Progenitor cell of endocrine pancreas (in vitro differentiated cells): Measurements from ENCODE around the gene TBKBP1. TPM values are rescaled to one million over a fixed set of nuclear protein-coding genes. Genes with fewer than 3 reads are reported as not detected.

Experiments
- DNase-seq: peaks from one replicate; pipeline ENCODE4 v3.0.0; 2021; ENCODE audit warnings: low spot score; ENCODE audit not compliant: unreplicated experiment
- H3K27ac Mint-ChIP-seq: 2 replicates; pipeline ENCODE4 v1.8.0; 2021; ENCODE audit warnings: mild to moderate bottlenecking, moderate library complexity, mixed read lengths
- H3K27me3 Mint-ChIP-seq: 2 replicates; pipeline ENCODE4 v1.8.0; 2021; ENCODE audit warnings: mixed read lengths
- H3K36me3 Mint-ChIP-seq: 2 replicates; pipeline ENCODE4 v1.8.0; 2022; ENCODE audit warnings: mixed read lengths; ENCODE audit not compliant: insufficient read depth
- H3K4me1 Mint-ChIP-seq: 2 replicates; pipeline ENCODE4 v1.8.0; 2021; ENCODE audit warnings: low read depth, mixed read lengths
- H3K4me3 Mint-ChIP-seq: 2 replicates; pipeline ENCODE4 v1.8.0; 2021; ENCODE audit warnings: low read depth, mild to moderate bottlenecking, moderate library complexity, mixed read lengths
- H3K9me3 Mint-ChIP-seq: 2 replicates; pipeline ENCODE4 v1.8.0; 2021; ENCODE audit warnings: low read depth, mixed read lengths
- CTCF ChIP-seq: fragments of 200-600 bp; sonication (generic); IDR thresholded peaks from one replicate; pipeline ENCODE4 v1.5.0; 2021; ENCODE audit warnings: antibody characterized with exemption, mild to moderate bottlenecking; ENCODE audit not compliant: unreplicated experiment
- total RNA-seq: library from RNA; stranded (reverse); gene quantifications from 2 replicates; pipeline ENCODE4 v1.2.1, GENCODE V29; 2021

Gene TBKBP1
- total RNA-seq, 1 donor from 2014 or later: 21.7 TPM

DNA sequence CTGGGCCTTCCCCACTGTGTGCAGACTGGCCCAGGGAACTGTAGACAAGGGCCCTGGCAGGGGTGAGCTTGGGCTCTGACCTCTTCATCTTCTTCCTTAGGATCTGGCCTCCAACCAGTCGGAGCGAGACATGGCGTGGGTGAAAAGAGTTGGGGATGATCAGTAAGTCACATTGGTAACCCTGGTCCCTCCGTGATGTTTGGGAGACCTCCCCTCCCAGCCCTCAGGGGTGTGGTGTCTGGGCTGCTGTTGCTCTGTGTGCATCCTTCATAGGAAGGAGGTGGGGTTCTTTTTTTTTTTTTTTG is 5.5 kb downstream of the TBKBP1 start:
- H3K27ac Mint-ChIP-seq: no peak overlapping the region
- no peak for DNase-seq
- no peak for TF ChIP-seq CTCF
- H3K9me3 Mint-ChIP-seq: no peaks in the 10 kb centered on the region
- H3K4me1 Mint-ChIP-seq: peaks cover 4% of the 10 kb centered on the region
- H3K4me3 Mint-ChIP-seq: no peak overlapping the region
- peaks cover 7% of the 10 kb centered on the region for H3K36me3 Mint-ChIP-seq
- H3K27me3 Mint-ChIP-seq: peaks cover 4% of the 10 kb centered on the region

DNA sequence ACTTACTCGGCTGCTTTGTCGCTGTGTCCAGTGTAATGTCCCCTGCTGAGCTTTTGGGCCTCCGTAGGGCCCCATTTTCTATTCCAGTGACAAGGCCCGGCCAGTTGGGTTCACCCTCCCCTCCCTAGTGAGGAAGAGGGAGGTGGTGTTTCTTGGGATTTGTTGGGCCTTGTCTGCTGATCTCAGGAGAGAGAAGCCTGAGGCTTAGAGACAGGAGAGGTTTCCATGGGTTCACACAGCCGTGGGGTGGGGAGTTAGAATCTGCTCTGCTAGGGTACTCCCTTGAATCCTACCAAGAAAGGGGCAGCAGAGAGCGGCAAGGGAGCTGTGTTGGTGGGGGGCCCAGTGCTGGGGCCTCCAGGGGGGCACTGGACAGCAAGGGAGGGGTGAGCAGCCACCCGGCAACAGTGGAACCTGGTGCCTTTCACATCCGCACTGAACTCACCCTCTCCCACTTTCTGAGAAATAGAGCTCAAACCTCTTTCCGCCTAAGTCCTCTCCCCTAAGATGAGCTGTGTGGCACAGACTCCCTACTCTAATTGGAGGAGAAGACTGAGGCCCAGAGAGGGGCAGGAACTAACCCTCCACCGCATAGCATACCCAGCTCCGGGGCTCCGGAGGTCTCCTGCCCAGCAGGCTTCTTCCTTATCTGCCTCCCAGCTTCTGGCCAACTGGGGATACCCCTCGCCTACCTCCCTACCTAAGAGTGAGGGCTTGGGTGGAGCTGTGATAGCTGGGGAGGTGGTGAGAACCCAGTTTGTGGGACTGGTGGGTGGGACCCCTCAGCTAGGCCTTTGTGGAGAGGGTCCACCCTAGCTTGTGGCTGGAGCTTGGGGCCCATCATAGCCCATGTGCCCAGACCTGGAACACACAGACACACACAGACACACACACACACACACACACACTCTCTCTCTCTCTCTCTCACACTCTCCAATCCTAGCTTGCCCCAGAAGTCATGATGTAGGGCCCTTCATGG is 6.8 kb downstream of the TBKBP1 start:
- Mint-ChIP-seq H3K36me3 (peaks cover 8% of the 10 kb centered on the region), H3K27me3 (no peaks in the 10 kb centered on the region), H3K27ac (no peak overlapping the region), H3K9me3 (no peaks in the 10 kb centered on the region), H3K4me1 (no peaks in the 10 kb centered on the region), H3K4me3 (no peak overlapping the region)
- TF ChIP-seq CTCF: no peak
- no peak for DNase-seq

DNA sequence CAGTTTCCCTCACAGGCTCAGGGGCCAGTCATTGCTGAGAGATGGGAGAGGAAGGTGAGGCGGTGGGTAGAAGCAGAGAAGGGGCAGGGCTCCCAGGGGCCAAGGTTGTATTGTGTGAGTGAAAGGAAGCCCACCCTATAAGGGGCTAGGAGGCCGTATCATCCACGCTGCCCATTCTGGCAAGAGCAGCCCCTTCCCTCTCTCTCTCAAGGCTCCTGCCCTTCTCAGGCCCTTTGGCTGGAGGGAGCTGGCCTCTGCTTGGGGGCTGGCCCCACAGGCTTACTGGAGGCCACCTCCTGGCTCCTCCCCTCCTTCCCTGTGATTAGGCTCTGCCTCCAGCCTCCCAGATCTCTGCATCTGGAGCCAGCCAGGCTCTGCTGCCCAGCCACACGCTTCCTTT is 7.6 kb downstream of the TBKBP1 start:
- no peak for TF ChIP-seq CTCF
- H3K9me3 Mint-ChIP-seq: no peaks in the 10 kb centered on the region
- H3K4me3 Mint-ChIP-seq: no peak overlapping the region
- no peak overlapping the region for H3K27ac Mint-ChIP-seq
- peaks cover 8% of the 10 kb centered on the region for H3K36me3 Mint-ChIP-seq
- no peaks in the 10 kb centered on the region for H3K27me3 Mint-ChIP-seq
- no peak for DNase-seq
- no peaks in the 10 kb centered on the region for H3K4me1 Mint-ChIP-seq

- Mint-ChIP-seq H3K27me3 (peaks cover 8% of the 10 kb centered on the region), H3K4me1 (no peaks in the 10 kb centered on the region), H3K36me3 (peaks cover 4% of the 10 kb centered on the region), H3K9me3 (no peaks in the 10 kb centered on the region), H3K27ac (no peak overlapping the region), H3K4me3 (no peak overlapping the region)
- no peak for DNase-seq
- no peak for TF ChIP-seq CTCF
These were observed 8.5 kb downstream of the TBKBP1 start for GRCh38 chr17:47702391-47702995.

DNA sequence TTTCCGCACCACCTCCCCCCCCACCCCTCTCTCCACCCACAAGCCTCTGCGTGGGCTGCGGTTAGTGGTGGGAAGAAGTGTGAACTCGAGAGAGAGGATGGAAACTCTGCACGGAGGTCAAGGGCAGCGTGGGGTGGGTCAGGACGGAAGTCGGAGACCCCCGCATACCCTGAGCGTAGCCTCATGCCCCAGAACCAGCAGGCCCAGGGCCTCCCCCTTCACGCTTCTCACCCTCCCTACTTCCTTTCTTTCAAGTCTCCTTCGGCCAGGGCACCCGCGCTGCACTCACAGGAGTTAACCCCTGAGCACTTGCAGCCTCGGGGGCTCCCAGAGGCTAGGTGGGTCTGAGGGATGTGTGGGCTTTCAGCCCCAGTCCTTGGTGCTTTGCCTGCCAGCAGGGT is 9.2 kb downstream of the TBKBP1 start:
- Mint-ChIP-seq H3K4me3 (no peak overlapping the region), H3K9me3 (no peaks in the 10 kb centered on the region), H3K4me1 (no peaks in the 10 kb centered on the region), H3K27me3 (peaks cover 15% of the 10 kb centered on the region), H3K36me3 (peaks cover 4% of the 10 kb centered on the region), H3K27ac (no peak overlapping the region)
- no peak for TF ChIP-seq CTCF
- no peak for DNase-seq
